Limb (tissue), 2 donors: ENCODE measurements around the gene THUMPD1.
"Not testable (repeated sequence)": the region's sequence is repeated elsewhere in the genome, so short reads cannot be mapped to it uniquely, and the experiment has no call there.

ENCODE experiments used
- DNase-seq, 2 donors: peaks; one replicate each; pipeline ENCODE4 v3.0.0-alpha.2; 2016; ENCODE audit errors: extremely low spot score in 2 of 2

Gene THUMPD1

GRCh38 chr16:20749474-20749873 is 7.9 kb upstream of the THUMPD1 start:
- no peak for DNase-seq

GRCh38 chr16:20747030-20747816 is 5.6 kb upstream of the THUMPD1 start:
- no peak for DNase-seq

GRCh38 chr16:20746461-20746860 is 4.8 kb upstream of the THUMPD1 start:
- DNase-seq: no peak

GRCh38 chr16:20744922-20745440 is 3.4 kb upstream of the THUMPD1 start:
- DNase-seq: no peak

- DNase-seq: no peak
These were observed 2.0 kb upstream of the THUMPD1 start for GRCh38 chr16:20743591-20743990.

GRCh38 chr16:20740901-20741521 is 607 bp downstream of the THUMPD1 start:
- peak; percentile 80 to 92 for DNase-seq

- DNase-seq: no peak
These were observed 1.4 kb downstream of the THUMPD1 start for GRCh38 chr16:20740007-20740883.

GRCh38 chr16:20735490-20735889 is 6.1 kb downstream of the THUMPD1 start:
- no peak for DNase-seq

- no peak for DNase-seq
These were observed 6.8 kb downstream of the THUMPD1 start for GRCh38 chr16:20734782-20735181.

- no peak for DNase-seq
These were observed 7.6 kb downstream of the THUMPD1 start for GRCh38 chr16:20734056-20734455.

GRCh38 chr16:20729141-20729540 is 12.5 kb downstream of the THUMPD1 start:
- DNase-seq: no peak

- DNase-seq: no peak
These were observed 14.4 kb downstream of the THUMPD1 start for GRCh38 chr16:20727181-20727580.

GRCh38 chr16:20726661-20727060 is 15.0 kb downstream of the THUMPD1 start:
- DNase-seq: no peak

GRCh38 chr16:20720251-20720650 is 21.4 kb downstream of the THUMPD1 start:
- DNase-seq: no peak

- DNase-seq: not testable (repeated sequence)
These were observed 23.9 kb downstream of the THUMPD1 start for GRCh38 chr16:20717718-20718117.

- no peak for DNase-seq
These were observed 30.2 kb downstream of the THUMPD1 start for GRCh38 chr16:20711277-20711911.

- not testable (repeated sequence) for DNase-seq
These were observed 33.5 kb downstream of the THUMPD1 start for GRCh38 chr16:20708129-20708528.

- DNase-seq: no peak
These were observed 34.2 kb downstream of the THUMPD1 start for GRCh38 chr16:20707461-20707860.

GRCh38 chr16:20705972-20706371 is 35.6 kb downstream of the THUMPD1 start:
- not testable (repeated sequence) for DNase-seq

GRCh38 chr16:20704281-20704680 is 37.3 kb downstream of the THUMPD1 start:
- DNase-seq: no peak

GRCh38 chr16:20701692-20702091 is 39.9 kb downstream of the THUMPD1 start:
- DNase-seq: not testable (repeated sequence)
